Measurements from ENCODE around the gene ZSWIM4. TPM values are rescaled to one million over a fixed set of nuclear protein-coding genes. Genes with fewer than 3 reads are reported as not detected.

ZSWIM4 gene
- total and polyA plus RNA-seq, 12 donors: 1.2 to 7.1 (median 2.7) TPM

- peak in 2 of 8 donors; percentile 1 for ATAC-seq
- 11 to 17% methylated on average over 22 to 24 of the region's 24 CpGs for WGBS, 2 donors
These were observed 48.1 kb downstream of the ZSWIM4 start for GRCh38 chr19:13843104-13843921.

DNA sequence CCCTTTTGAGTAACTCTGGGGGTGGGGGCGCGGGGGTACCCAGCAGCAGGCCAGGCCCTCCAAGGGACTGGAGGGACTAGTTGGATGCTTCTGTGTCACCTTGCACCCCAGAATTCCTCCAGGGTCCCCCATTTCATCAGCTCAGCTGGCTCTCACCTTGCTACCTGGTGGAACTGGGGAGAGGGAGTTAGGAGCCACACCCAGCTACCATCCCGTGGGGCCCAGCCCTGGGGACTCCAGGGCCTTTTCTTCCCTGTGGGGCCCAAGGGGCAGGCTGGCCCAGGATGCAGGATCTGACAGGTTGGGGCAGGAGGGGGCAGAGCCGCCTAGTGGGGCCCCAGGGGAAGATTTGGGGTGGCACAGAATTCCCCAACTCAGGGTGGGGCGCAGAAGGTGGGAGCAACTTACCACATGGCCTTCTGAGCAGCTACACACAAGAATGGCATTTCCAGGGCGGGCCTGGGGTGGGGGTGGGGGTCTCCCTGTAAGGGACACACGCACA lies 48.9 kb downstream of the ZSWIM4 start:
- Histone ChIP-seq H3K4me3 (peak overlapping the region in 1 of 10 donors; percentile 87), H3K4me1 (peaks cover 24 to 76% (median 51%) of the 10 kb centered on the region in 9 donors), H3K36me3 (peaks cover 0 to 15% (median 0%) of the 10 kb centered on the region in 9 donors), H3K27ac (peak overlapping the region; percentile 99 to 100 (median 100)), H3K9me3 (no peaks in the 10 kb centered on the region), H3K27me3 (no peaks in the 10 kb centered on the region)
- DNase-seq (no peak), ATAC-seq (no peak)
- TF ChIP-seq CTCF (IDR thresholded peaks at IDR 0.05): no peak
- intact Hi-C loops (cut with DNase I): loop anchor here in 4 of 10 donors (10.0 kb wide), 2 partner anchors 679 to 689 kb away; partner anchors contain the start of genes IER2 (in 3 of the 4) and STX10 (in 3 of the 4)
- 78 to 81% methylated on average over 7 of the region's 7 CpGs for WGBS, 2 donors

More at GRCh38 chr19:13843104-13843921, 48.1 kb downstream of the ZSWIM4 start:
- H3K36me3 ChIP-seq: peaks cover 0 to 19% (median 0%) of the 10 kb centered on the region in 9 donors
- H3K4me1 ChIP-seq: peaks cover 28 to 76% (median 48%) of the 10 kb centered on the region in 9 donors
- H3K27ac ChIP-seq: peak overlapping the region; percentile 99 to 100 (median 100)
- no peaks in the 10 kb centered on the region for H3K27me3 ChIP-seq
- peak overlapping the region; percentile 29 to 100 (median 96) for H3K4me3 ChIP-seq
- H3K9me3 ChIP-seq: no peaks in the 10 kb centered on the region
- TF ChIP-seq CTCF (IDR thresholded peaks at IDR 0.05): no peak
- intact Hi-C loops (cut with DNase I): loop anchor here in 4 of 10 donors (10.0 kb wide), 2 partner anchors 679 to 689 kb away; partner anchors contain the start of genes IER2 (in 3 of the 4) and STX10 (in 3 of the 4)
- DNase-seq: peak; percentile 72 to 81

- DNase-seq: peak; percentile 89 to 96
- Histone ChIP-seq H3K4me1 (peaks cover 33 to 80% (median 68%) of the 10 kb centered on the region in 9 donors), H3K27me3 (no peaks in the 10 kb centered on the region), H3K36me3 (no peaks in the 10 kb centered on the region), H3K9me3 (no peaks in the 10 kb centered on the region), H3K4me3 (peak overlapping the region in 9 of 10 donors; percentile 37 to 64 (median 58)), H3K27ac (peak overlapping the region; percentile 92 to 100 (median 99))
- 3 to 7% methylated on average over 23 of the region's 23 CpGs for WGBS, 2 donors
- intact Hi-C loops (cut with DNase I): loop anchor here in 5 of 10 donors (5.0 to 10.0 kb wide), 3 partner anchors 682 to 694 kb away; partner anchors contain the start of genes IER2 (in 4 of the 5) and STX10 (in 4 of the 5)
- no peak for TF ChIP-seq CTCF (IDR thresholded peaks at IDR 0.05)
- peak; percentile 39 to 77 (median 74) for ATAC-seq
These were observed 51.5 kb downstream of the ZSWIM4 start for GRCh38 chr19:13846557-13847406.

Measured in heart right ventricle (tissue), 16 donors.